ENCODE data around the gene RHOH.
A peak's percentile ranks its signal among the peaks of the same experiment; 100 is the strongest.

The RHOH gene

GRCh38 chr4:40185830-40186664 is 10.8 kb upstream of the RHOH start:
- ChIA-PET POLR2A (ENCODE audit: low non-redundant PET) (no interaction called here), CTCF (interaction anchor here (0.6 to 1.0 kb wide), 3 partner anchors 34 to 403 kb away, joined by 3 to 4 read pairs (median 4); no protein-coding TSS in a partner anchor)
- H3K27ac ChIP-seq: peak overlapping the region; percentile 66
- no peak for DNase-seq (ENCODE audit: low spot score)
- TF ChIP-seq CTCF (conservative IDR thresholded peaks at IDR 0.05; ENCODE audit: low read depth): no peak

GRCh38 chr4:40186665-40187014 is 10.2 kb upstream of the RHOH start:
- TF ChIP-seq CTCF (conservative IDR thresholded peaks at IDR 0.05; ENCODE audit: low read depth): no peak
- POLR2A ChIA-PET (ENCODE audit: low non-redundant PET): no interaction called here
- peak; percentile 21 for DNase-seq (ENCODE audit: low spot score)
- CTCF ChIA-PET: no interaction called here
- peak overlapping the region; percentile 66 for H3K27ac ChIP-seq

GRCh38 chr4:40187386-40187906 is 9.4 kb upstream of the RHOH start:
- ChIA-PET POLR2A (ENCODE audit: low non-redundant PET) (no interaction called here), CTCF (no interaction called here)
- DNase-seq (ENCODE audit: low spot score): no peak
- H3K27ac ChIP-seq: no peak overlapping the region
- no peak for TF ChIP-seq CTCF (conservative IDR thresholded peaks at IDR 0.05; ENCODE audit: low read depth)

GRCh38 chr4:40190019-40190418 is 6.8 kb upstream of the RHOH start:
- ChIA-PET CTCF (no interaction called here), POLR2A (ENCODE audit: low non-redundant PET) (no interaction called here)
- DNase-seq (ENCODE audit: low spot score): no peak
- no peak for TF ChIP-seq CTCF (conservative IDR thresholded peaks at IDR 0.05; ENCODE audit: low read depth)
- no peak overlapping the region for H3K27ac ChIP-seq

- ChIA-PET CTCF (no interaction called here), POLR2A (ENCODE audit: low non-redundant PET) (no interaction called here)
- H3K27ac ChIP-seq: no peak overlapping the region
- no peak for DNase-seq (ENCODE audit: low spot score)
- no peak for TF ChIP-seq CTCF (conservative IDR thresholded peaks at IDR 0.05; ENCODE audit: low read depth)
These were observed 6.4 kb upstream of the RHOH start for GRCh38 chr4:40190465-40190864.

GRCh38 chr4:40190880-40191815 is 5.7 kb upstream of the RHOH start:
- H3K27ac ChIP-seq: no peak overlapping the region
- ChIA-PET POLR2A (ENCODE audit: low non-redundant PET) (interaction anchor here (0.7 kb wide), 1 partner anchor 142 kb away, joined by 5 read pairs; no protein-coding TSS in a partner anchor), CTCF (no interaction called here)
- no peak for DNase-seq (ENCODE audit: low spot score)
- no peak for TF ChIP-seq CTCF (conservative IDR thresholded peaks at IDR 0.05; ENCODE audit: low read depth)

Measured in RWPE1 (cell line).